T-helper 17 cell (primary cell): ENCODE results near the gene EXOSC1. TPM values are rescaled to one million over a fixed set of nuclear protein-coding genes. Genes with fewer than 3 reads are reported as not detected.
A peak's percentile ranks its signal among the peaks of the same experiment; 100 is the strongest.

Source experiments
- ATAC-seq: fragments of 150-1000 bp; cut with Tn5 transposase; 2 replicates; pipeline ENCODE4 v1.10.0; 2021; ENCODE audit warnings: mild to moderate bottlenecking, moderate library complexity
- DNase-seq, 3 donors: peaks; one replicate each; pipeline versions ENCODE4 v3.0.0 to v3.0.0-alpha.2; 2020 to 2021
- H3K9me3 ChIP-seq: one replicate; pipeline ENCODE4 v1.7.0; 2013; ENCODE audit warnings: low read length, mild to moderate bottlenecking; ENCODE audit not compliant: control insufficient read depth, poor library complexity, severe bottlenecking
- H3K27ac Mint-ChIP-seq: one replicate; pipeline ENCODE4 v1.8.0; 2022; ENCODE audit warnings: mild to moderate bottlenecking, moderate library complexity, mixed read lengths
- H3K27me3 Mint-ChIP-seq: one replicate; pipeline ENCODE4 v1.8.0; 2022; ENCODE audit warnings: mixed read lengths
- H3K36me3 Mint-ChIP-seq: one replicate; pipeline ENCODE4 v1.8.0; 2022; ENCODE audit warnings: low read depth, mixed read lengths
- H3K4me1 Mint-ChIP-seq: one replicate; pipeline ENCODE4 v1.8.0; 2022; ENCODE audit warnings: mild to moderate bottlenecking, mixed read lengths
- H3K4me3 Mint-ChIP-seq: one replicate; pipeline ENCODE4 v1.8.0; 2022; ENCODE audit warnings: mild to moderate bottlenecking, moderate library complexity, mixed read lengths
- total RNA-seq, 4 donors: library from RNA in 2 of 4; stranded (reverse) in 2 of 4; gene quantifications; one replicate each; pipeline ENCODE4 v1.2.3 and lab custom pipeline; 2022 to 2026

EXOSC1 gene
- total RNA-seq, 2 donors from 2014 or later = 32.0 to 38.6 TPM

DNA sequence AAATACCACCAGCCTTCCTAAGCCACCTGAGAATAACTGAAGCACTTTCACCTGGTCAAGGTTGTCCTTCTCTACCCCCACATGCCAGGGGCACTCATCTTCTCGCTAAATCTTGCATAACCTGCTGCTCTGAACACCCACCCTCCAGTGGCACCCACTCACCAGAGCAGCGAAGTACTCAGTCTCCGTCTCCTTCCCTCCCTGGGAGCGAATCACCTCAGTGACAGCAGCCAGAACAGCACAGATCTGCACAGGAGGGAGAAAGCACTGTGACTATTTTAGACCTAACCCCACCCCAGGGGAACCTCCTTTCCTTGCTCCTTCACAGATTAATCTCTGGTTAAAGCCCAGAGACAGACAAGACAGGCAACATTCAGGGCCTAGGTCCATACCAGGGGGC lies 49.8 kb downstream of the EXOSC1 start:
- ATAC-seq (no peak), DNase-seq (no peak)
- H3K4me1 Mint-ChIP-seq = peaks cover 2% of the 10 kb centered on the region
- no peaks in the 10 kb centered on the region for H3K27me3 Mint-ChIP-seq
- H3K9me3 ChIP-seq = no peaks in the 10 kb centered on the region
- no peak overlapping the region for H3K4me3 Mint-ChIP-seq
- no peak overlapping the region for H3K27ac Mint-ChIP-seq
- H3K36me3 Mint-ChIP-seq = no peaks in the 10 kb centered on the region

DNA sequence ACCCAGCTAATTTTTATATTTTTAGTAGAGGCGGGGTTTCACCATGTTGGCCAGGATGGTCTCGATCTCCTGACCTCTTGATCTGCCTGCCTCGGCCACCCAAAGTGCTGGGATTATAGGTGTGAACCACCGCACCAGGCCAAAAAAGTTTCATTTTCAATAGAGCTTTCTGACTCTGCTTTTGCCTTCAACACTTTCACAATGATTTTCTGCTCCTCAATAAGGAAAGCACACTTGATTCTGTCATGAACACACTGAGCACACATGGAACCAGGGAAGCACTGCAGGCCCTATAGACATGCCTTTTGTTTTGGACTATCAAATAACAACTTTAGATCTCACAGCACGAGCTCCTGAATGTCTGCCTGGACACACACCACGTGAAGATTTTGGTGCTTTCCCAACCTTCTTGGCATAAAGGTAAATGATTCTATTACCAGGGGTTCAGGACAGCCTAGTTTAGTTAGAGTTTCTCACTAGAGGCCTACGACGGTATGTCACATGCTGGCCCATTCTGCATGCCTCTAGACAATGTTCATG lies 52.7 kb downstream of the EXOSC1 start:
- Mint-ChIP-seq H3K27ac (peak overlapping the region; percentile 19), H3K36me3 (peaks cover 5% of the 10 kb centered on the region), H3K4me1 (no peaks in the 10 kb centered on the region), H3K27me3 (no peaks in the 10 kb centered on the region), H3K4me3 (no peak overlapping the region)
- H3K9me3 ChIP-seq = no peaks in the 10 kb centered on the region
- DNase-seq (no peak), ATAC-seq (no peak)

DNA sequence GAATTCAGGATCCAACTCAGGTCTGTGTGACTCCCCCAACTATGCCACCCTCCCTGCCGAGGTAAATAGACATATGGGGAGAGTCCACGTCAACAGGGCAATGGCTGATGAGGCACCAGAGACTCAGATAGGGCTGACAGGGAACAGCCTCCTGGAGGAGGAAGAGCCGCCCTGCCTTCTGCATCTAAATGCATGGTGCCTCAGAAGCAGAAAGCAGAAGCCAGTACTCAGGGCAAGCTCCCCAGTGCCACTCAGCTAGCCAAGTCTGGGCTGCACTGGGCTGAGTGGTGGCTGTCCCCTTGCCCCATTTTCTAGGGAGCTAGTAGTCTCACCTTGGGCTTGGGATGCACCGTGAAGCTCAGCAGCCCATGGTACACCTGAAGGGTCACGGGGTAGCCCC lies 55.7 kb downstream of the EXOSC1 start:
- H3K27ac Mint-ChIP-seq = peak overlapping the region; percentile 21
- H3K4me1 Mint-ChIP-seq = peaks cover 3% of the 10 kb centered on the region
- ATAC-seq (no peak), DNase-seq (no peak)
- no peak overlapping the region for H3K4me3 Mint-ChIP-seq
- H3K27me3 Mint-ChIP-seq = no peaks in the 10 kb centered on the region
- H3K9me3 ChIP-seq = no peaks in the 10 kb centered on the region
- H3K36me3 Mint-ChIP-seq = peaks cover 5% of the 10 kb centered on the region

DNA sequence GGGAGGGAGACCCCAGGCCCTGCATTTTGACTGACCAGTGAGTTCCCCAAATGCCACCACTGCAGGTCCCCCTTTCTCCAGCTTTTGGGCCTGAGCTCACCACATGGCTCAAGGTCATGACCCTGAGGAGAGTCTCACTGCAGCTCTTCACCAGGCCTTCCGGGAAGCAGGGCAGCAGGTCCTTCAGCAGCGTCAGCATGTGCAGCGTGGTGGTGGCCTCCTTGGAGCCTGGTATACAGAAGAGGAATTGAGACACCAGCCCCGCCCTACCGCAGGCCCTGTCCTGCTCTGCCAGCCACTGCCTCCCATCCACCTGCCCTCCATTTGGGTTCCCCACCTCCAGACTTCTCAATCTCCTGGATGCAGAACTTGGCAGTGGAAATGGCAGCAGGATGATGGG lies 57.7 kb downstream of the EXOSC1 start:
- peaks cover 5% of the 10 kb centered on the region for H3K36me3 Mint-ChIP-seq
- peak; percentile 17 for ATAC-seq
- no peak for DNase-seq

More for the DNA sequence above, 57.7 kb downstream of the EXOSC1 start:
- H3K9me3 ChIP-seq = no peaks in the 10 kb centered on the region
- Mint-ChIP-seq H3K27me3 (no peaks in the 10 kb centered on the region), H3K4me1 (peaks cover 3% of the 10 kb centered on the region), H3K27ac (no peak overlapping the region), H3K4me3 (no peak overlapping the region)

Other genes starting within 250 kb of the EXOSC1 start
- 10 to 100 TPM in 1 of 2 donors, 1 to 10 TPM in 1; 9.3 to 15.7 TPM for gene ARHGAP19, start 153.4 kb downstream of the EXOSC1 start, total RNA-seq
- gene FRAT1, start 126.7 kb downstream of the EXOSC1 start, total RNA-seq = 10 to 100 TPM; 24.4 to 26.5 TPM
- gene FRAT2, start 111.3 kb downstream of the EXOSC1 start, total RNA-seq = 10 to 100 TPM; 16.8 to 21.7 TPM
- gene RRP12, start 44.7 kb downstream of the EXOSC1 start, total RNA-seq = 100 to 1,000 TPM; 138 to 231 TPM
- gene PGAM1, start 19.8 kb downstream of the EXOSC1 start, total RNA-seq = 100 to 1,000 TPM in 1 of 2 donors, 10 to 100 TPM in 1; 88.6 to 101 TPM
- gene ZDHHC16, start 169 bp upstream of the EXOSC1 start, total RNA-seq = 10 to 100 TPM; 14.9 to 15.3 TPM
- gene MMS19, start 52.4 kb upstream of the EXOSC1 start, total RNA-seq = 10 to 100 TPM; 60.1 to 71.2 TPM
- 1 to 10 TPM; 1.1 to 1.4 TPM for gene UBTD1, start 52.9 kb upstream of the EXOSC1 start, total RNA-seq
- gene ANKRD2, start 126.8 kb upstream of the EXOSC1 start, total RNA-seq = not detected
- gene HOGA1, start 138.4 kb upstream of the EXOSC1 start, total RNA-seq = not detected
- gene C10orf62, start 143.7 kb upstream of the EXOSC1 start, total RNA-seq = not detected
- gene MORN4, start 187.5 kb upstream of the EXOSC1 start, total RNA-seq = 1 to 10 TPM in 1 of 2 donors, under 1 TPM in 1; 0.35 to 1.2 TPM
- 10 to 100 TPM; 23.3 to 26.2 TPM for gene PI4K2A, start 194.7 kb upstream of the EXOSC1 start, total RNA-seq
- 1 to 10 TPM; 5.6 to 8.6 TPM for gene AVPI1, start 241.2 kb upstream of the EXOSC1 start, total RNA-seq